Measurements from ENCODE around the gene SYT7. TPM values are rescaled to one million over a fixed set of nuclear protein-coding genes. Genes with fewer than 3 reads are reported as not detected.

The SYT7 gene
- total RNA-seq, 2 donors from 2014 or later: 8.6 to 12.2 TPM

GRCh38 chr11:61494381-61494961, 86.4 kb downstream of the SYT7 start:
- Histone ChIP-seq H3K4me1 (peaks cover 4% of the 10 kb centered on the region), H3K36me3 (replicated peaks in 1 of 2; ENCODE audit: insufficient read depth in 1 of 2, low read depth in 2 of 2) (no peaks in the 10 kb centered on the region), H3K4me3 (no peak overlapping the region), H3K27ac (no peak overlapping the region), H3K27me3 (no peaks in the 10 kb centered on the region), H3K9me3 (no peaks in the 10 kb centered on the region)
- intact Hi-C loops (cut with DNase I): no loop called here
- WGBS, 2 donors: 36 to 48% methylated on average over 8 to 9 of the region's 9 CpGs
- TF ChIP-seq POLR2A (IDR thresholded peaks at IDR 0.05) (no peak), CTCF (IDR thresholded peaks at IDR 0.05) (no peak)
- DNase-seq: no peak
- peak; percentile 30 for ATAC-seq

DNA sequence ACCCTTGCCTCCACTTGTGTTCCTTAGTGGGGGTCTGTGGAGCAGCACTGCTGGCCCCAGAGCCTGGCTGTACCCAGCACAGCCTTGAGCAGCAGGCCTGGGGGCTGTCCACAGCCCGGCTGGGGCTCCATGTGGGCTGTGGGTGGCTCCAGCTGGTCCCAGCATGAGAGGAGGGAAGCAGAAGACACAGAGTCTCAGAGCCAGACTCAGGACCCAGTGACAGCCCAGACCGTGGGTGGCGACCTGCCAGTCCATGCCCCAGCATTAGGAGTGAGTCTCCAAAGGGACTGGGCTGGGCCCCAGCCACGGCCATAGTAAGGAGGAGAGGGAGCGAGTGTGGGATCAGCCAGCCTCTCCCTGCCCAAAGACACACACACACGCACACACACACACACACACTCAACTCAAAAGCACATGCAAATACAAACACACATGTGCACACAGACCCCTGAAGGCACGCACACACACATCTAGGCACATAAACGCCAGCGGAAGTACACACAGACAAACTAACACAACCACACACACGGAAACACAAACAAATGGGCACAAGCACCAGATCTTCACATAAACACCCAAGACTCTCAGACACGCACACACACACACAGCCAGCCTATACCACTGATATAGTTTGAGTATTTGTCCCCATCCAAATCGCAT, 89.0 kb downstream of the SYT7 start:
- WGBS, 2 donors: 85 to 89% methylated on average over 10 to 12 of the region's 12 CpGs
- Histone ChIP-seq H3K4me1 (peaks cover 18% of the 10 kb centered on the region), H3K27ac (no peak overlapping the region), H3K9me3 (no peaks in the 10 kb centered on the region), H3K4me3 (no peak overlapping the region), H3K27me3 (no peaks in the 10 kb centered on the region), H3K36me3 (replicated peaks in 1 of 2; ENCODE audit: insufficient read depth in 1 of 2, low read depth in 2 of 2) (no peaks in the 10 kb centered on the region)
- no peak for DNase-seq
- ATAC-seq: no peak
- intact Hi-C loops (cut with DNase I): no loop called here
- no peak for TF ChIP-seq CTCF (IDR thresholded peaks at IDR 0.05)
- no peak for TF ChIP-seq POLR2A (IDR thresholded peaks at IDR 0.05)

DNA sequence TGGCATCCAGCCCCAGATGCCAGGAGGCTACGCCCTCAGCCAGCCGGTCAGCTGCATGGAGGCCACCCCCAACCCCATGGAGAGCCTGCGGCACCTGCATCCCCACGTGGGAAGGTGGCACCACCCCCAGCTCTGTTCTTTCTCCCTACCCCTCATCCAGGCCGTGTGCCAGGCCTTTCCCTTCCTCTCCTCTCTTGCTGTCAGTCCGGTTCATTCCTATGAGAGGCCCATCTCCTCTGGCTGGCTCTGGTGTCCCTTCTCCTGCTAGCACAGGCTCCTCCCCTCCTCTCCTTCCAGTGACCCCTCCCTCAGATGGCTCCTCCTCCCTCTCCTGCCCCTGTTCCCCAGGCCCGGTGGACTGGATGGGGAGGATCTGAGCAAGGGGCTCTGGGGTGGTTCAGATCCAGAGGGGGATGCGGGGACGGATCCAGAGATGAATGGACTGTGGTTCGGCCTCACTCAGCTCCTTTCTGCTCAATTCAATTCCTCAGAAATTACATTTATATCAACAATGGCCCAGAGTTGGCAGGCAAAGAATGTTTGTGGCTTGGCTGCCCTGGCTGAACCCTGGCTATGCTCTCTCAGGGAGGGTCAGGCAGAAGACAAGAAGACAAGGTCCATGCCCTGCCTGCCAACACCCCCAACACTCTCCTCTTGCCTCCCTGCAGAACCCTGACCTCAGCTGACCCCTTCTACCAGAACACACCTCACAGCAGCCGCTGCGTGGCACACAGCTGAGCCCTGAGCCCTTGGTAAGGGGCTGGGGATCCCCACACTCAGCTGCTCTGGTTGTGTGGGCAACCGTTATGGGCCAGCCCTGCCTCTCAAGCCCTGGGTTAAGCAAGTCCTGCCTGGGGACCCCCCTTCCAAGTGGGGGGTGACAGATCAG, 90.8 kb downstream of the SYT7 start:
- Histone ChIP-seq H3K4me3 (no peak overlapping the region), H3K9me3 (no peaks in the 10 kb centered on the region), H3K4me1 (peaks cover 18% of the 10 kb centered on the region), H3K36me3 (replicated peaks in 1 of 2; ENCODE audit: insufficient read depth in 1 of 2, low read depth in 2 of 2) (no peaks in the 10 kb centered on the region), H3K27ac (peak overlapping the region in 1 of 4 donors; percentile 10), H3K27me3 (no peaks in the 10 kb centered on the region)
- TF ChIP-seq POLR2A (IDR thresholded peaks at IDR 0.05): no peak
- TF ChIP-seq CTCF (IDR thresholded peaks at IDR 0.05): no peak
- intact Hi-C loops (cut with DNase I): no loop called here
- DNase-seq (no peak), ATAC-seq (no peak)
- 67 to 68% methylated on average over 8 to 13 of the region's 13 CpGs for WGBS, 2 donors

GRCh38 chr11:61488651-61489291, 92.1 kb downstream of the SYT7 start:
- intact Hi-C loops (cut with DNase I): no loop called here
- H3K27ac ChIP-seq: peak overlapping the region; percentile 58 to 76 (median 65)
- WGBS, 2 donors: 10 to 21% methylated on average over 16 to 19 of the region's 19 CpGs
- no peak overlapping the region for H3K4me3 ChIP-seq
- no peaks in the 10 kb centered on the region for H3K36me3 ChIP-seq (replicated peaks in 1 of 2; ENCODE audit: insufficient read depth in 1 of 2, low read depth in 2 of 2)
- DNase-seq (peak; percentile 60 to 81 (median 80)), ATAC-seq (peak; percentile 85)
- H3K27me3 ChIP-seq: no peaks in the 10 kb centered on the region
- TF ChIP-seq POLR2A (IDR thresholded peaks at IDR 0.05): peak; percentile 13 to 39 (median 27)
- no peak for TF ChIP-seq CTCF (IDR thresholded peaks at IDR 0.05)
- peaks cover 18% of the 10 kb centered on the region for H3K4me1 ChIP-seq
- H3K9me3 ChIP-seq: no peaks in the 10 kb centered on the region
